Measurements from ENCODE around the gene RASSF5. TPM values are rescaled to one million over a fixed set of nuclear protein-coding genes. Genes with fewer than 3 reads are reported as not detected.

Gene RASSF5
- total RNA-seq, 1 experiment from 2014 or later, result 12.4 TPM

DNA sequence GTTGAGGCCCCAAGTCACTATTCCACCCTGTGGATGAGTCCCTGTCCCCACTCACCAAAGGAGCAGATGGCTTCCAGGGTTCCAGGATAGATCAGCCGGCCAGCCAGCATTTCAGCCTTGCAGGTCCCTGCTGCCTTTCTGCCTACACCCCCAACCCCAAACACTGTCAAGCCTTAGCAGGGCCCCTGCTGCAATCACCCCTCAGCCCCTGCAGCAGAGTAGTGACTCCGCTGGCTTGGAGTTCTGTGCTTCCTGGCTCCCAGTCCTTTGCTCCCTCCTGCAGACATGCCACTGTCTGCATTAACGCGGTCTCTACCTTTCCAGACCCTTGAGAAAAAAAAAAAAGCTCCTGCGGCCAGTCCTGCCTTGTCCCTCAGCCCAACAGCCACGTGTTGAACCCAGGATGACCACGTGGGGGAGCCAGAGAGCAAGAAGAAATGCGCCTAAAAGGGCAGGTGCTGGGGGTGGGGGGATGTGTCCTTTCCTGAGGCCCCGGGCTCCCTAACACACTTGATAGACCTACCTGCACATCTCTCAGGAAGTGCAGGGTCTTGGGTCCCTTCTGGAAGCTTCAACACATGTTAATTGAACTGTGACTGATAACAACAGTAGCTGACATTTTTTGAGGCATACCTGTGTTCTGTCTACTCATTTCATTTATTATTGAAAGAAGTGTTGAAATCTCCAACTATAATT is 37.4 kb downstream of the RASSF5 start:
- intact Hi-C loops (cut with micrococcal nuclease; ENCODE audit: unreplicated experiment), result loop anchor here (2.0 to 5.0 kb wide), 2 partner anchors 32 to 38 kb away; no protein-coding TSS in a partner anchor
- BruUV-seq (replicated peaks), result no TSS peak

DNA sequence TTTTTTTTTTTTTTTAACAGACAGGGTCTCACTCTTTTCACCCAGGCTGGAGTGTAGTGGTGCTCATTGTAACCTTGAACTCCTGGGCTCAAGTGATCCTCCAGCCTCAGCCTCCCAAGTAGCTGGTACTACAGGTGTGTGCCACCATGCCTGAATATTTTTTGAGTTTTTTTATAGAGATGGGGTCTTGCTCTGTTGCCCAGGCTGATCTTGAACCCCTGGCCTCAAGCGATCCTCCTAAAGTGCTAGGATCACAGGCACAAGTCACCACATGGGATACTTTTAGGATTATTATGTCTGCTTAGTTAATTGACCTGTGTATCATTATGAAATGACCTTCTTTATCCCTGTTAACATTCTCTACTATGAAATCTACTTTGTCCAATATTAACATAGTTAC is 38.0 kb downstream of the RASSF5 start:
- no peaks in the 10 kb centered on the region for H3K9me2 ChIP-seq (ENCODE audit: insufficient read depth)
- no TSS peak for BruUV-seq (replicated peaks)
- ChIA-PET CTCF (interaction anchor here (0.6 to 2.0 kb wide), 12 partner anchors 18 to 1158 kb away, joined by 3 to 10 read pairs (median 3); partner anchors contain the start of genes IKBKE and IL19), POLR2A (ENCODE audit: unreplicated experiment) (no interaction called here)
- no peaks in the 10 kb centered on the region for H3K4me1 ChIP-seq (replicated peaks; ENCODE audit: insufficient read depth)
- DNase-seq, result no peak
- TF ChIP-seq, protein P1, sequence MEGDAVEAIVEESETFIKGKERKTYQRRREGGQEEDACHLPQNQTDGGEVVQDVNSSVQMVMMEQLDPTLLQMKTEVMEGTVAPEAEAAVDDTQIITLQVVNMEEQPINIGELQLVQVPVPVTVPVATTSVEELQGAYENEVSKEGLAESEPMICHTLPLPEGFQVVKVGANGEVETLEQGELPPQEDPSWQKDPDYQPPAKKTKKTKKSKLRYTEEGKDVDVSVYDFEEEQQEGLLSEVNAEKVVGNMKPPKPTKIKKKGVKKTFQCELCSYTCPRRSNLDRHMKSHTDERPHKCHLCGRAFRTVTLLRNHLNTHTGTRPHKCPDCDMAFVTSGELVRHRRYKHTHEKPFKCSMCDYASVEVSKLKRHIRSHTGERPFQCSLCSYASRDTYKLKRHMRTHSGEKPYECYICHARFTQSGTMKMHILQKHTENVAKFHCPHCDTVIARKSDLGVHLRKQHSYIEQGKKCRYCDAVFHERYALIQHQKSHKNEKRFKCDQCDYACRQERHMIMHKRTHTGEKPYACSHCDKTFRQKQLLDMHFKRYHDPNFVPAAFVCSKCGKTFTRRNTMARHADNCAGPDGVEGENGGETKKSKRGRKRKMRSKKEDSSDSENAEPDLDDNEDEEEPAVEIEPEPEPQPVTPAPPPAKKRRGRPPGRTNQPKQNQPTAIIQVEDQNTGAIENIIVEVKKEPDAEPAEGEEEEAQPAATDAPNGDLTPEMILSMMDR (conservative IDR thresholded peaks at IDR 0.05), result no peak
- TF ChIP-seq EZH2 (IDR thresholded peaks at IDR 0.05; ENCODE audit: low read depth), result no peak
- H3K9me3 ChIP-seq (ENCODE audit: insufficient read depth, low read depth), result no peaks in the 10 kb centered on the region
- no peak overlapping the region for H3K4me2 ChIP-seq
- no peaks in the 10 kb centered on the region; the same call in 1 of the 2 replicates for H3F3A ChIP-seq (ENCODE audit: insufficient read depth, low read depth)
- H3K27me3 ChIP-seq (ENCODE audit: insufficient read depth, low read depth), result no peaks in the 10 kb centered on the region
- H3K79me2 ChIP-seq (ENCODE audit: low read depth), result no peaks in the 10 kb centered on the region
- no peaks in the 10 kb centered on the region for H3K36me3 ChIP-seq (ENCODE audit: low read depth)
- intact Hi-C loops (cut with micrococcal nuclease; ENCODE audit: unreplicated experiment), result loop anchor here (2.0 kb wide), 1 partner anchor 33 kb away; no protein-coding TSS in a partner anchor
- H3K27ac ChIP-seq, result no peak overlapping the region
- no peaks in the 10 kb centered on the region for H4K20me1 ChIP-seq (ENCODE audit: insufficient read depth)
- H3K4me3 ChIP-seq, result no peak overlapping the region
- H2AFZ ChIP-seq, result no peak overlapping the region

More for the DNA sequence above, 37.4 kb downstream of the RASSF5 start:
- Histone ChIP-seq H3K27ac (no peak overlapping the region), H3F3A (ENCODE audit: insufficient read depth, low read depth) (no peaks in the 10 kb centered on the region; the same call in 1 of the 2 replicates), H3K4me1 (replicated peaks; ENCODE audit: insufficient read depth) (no peaks in the 10 kb centered on the region), H3K27me3 (ENCODE audit: insufficient read depth, low read depth) (no peaks in the 10 kb centered on the region), H3K4me3 (no peak overlapping the region), H4K20me1 (ENCODE audit: insufficient read depth) (no peaks in the 10 kb centered on the region), H3K4me2 (no peak overlapping the region), H3K9me3 (ENCODE audit: insufficient read depth, low read depth) (no peaks in the 10 kb centered on the region), H3K79me2 (ENCODE audit: low read depth) (no peaks in the 10 kb centered on the region), H2AFZ (no peak overlapping the region), H3K36me3 (ENCODE audit: low read depth) (no peaks in the 10 kb centered on the region), H3K9me2 (ENCODE audit: insufficient read depth) (no peaks in the 10 kb centered on the region)
- peak in 1 of 2 experiments; percentile 73 for DNase-seq
- POLR2A ChIA-PET (ENCODE audit: unreplicated experiment), result no interaction called here
- CTCF ChIA-PET, result interaction anchor here (0.6 to 2.0 kb wide), 16 partner anchors 17 to 1158 kb away, joined by 3 to 10 read pairs (median 3); partner anchors contain the start of genes IKBKE and IL19
- TF ChIP-seq, protein P1 (conservative IDR thresholded peaks at IDR 0.05), result peak; percentile 92
- TF ChIP-seq EZH2 (IDR thresholded peaks at IDR 0.05; ENCODE audit: low read depth), result no peak

DNA sequence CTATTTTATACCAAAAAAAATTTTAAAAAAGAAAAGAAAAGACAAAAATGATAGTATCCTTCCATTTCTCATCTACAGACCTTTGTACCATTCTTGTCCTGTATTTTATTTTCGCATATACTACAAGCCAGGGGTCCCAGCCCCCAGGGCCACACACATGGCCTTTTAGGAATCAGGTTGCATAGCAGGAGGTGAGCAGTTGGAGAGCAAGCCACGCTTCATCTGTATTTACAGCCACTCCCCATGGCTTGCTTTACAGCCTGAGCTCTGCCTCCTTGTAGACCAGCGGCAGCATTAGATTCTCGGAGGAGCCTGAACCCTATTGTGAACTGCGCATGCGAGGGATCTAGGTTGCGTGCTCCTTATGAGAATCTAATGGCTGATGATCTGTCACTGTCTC is 39.8 kb downstream of the RASSF5 start:
- Histone ChIP-seq H3K27ac (no peak overlapping the region), H4K20me1 (ENCODE audit: insufficient read depth) (no peaks in the 10 kb centered on the region), H3K9me2 (ENCODE audit: insufficient read depth) (no peaks in the 10 kb centered on the region), H3K4me2 (no peak overlapping the region), H3K36me3 (ENCODE audit: low read depth) (no peaks in the 10 kb centered on the region), H2AFZ (no peak overlapping the region), H3F3A (ENCODE audit: insufficient read depth, low read depth) (no peaks in the 10 kb centered on the region; the same call in 1 of the 2 replicates), H3K4me1 (replicated peaks; ENCODE audit: insufficient read depth) (no peaks in the 10 kb centered on the region), H3K79me2 (ENCODE audit: low read depth) (no peaks in the 10 kb centered on the region), H3K4me3 (no peak overlapping the region), H3K9me3 (ENCODE audit: insufficient read depth, low read depth) (no peaks in the 10 kb centered on the region), H3K27me3 (ENCODE audit: insufficient read depth, low read depth) (no peaks in the 10 kb centered on the region)
- ChIA-PET POLR2A (ENCODE audit: unreplicated experiment) (no interaction called here), CTCF (no interaction called here)
- DNase-seq, result no peak
- no TSS peak for BruUV-seq (replicated peaks)
- no peak for TF ChIP-seq EZH2 (IDR thresholded peaks at IDR 0.05; ENCODE audit: low read depth)
- TF ChIP-seq, protein P1 (conservative IDR thresholded peaks at IDR 0.05), result no peak
- intact Hi-C loops (cut with micrococcal nuclease; ENCODE audit: unreplicated experiment), result no loop called here

Measured in PC-9 (cell line).